Measurements from ENCODE around the gene TMEM244. TPM values are rescaled to one million over a fixed set of nuclear protein-coding genes. Genes with fewer than 3 reads are reported as not detected.

TMEM244 gene
- total and polyA plus RNA-seq, 2 donors (not counting 3 experiments of a cell fraction or from before 2014, with no cell fraction given), result not detected

DNA sequence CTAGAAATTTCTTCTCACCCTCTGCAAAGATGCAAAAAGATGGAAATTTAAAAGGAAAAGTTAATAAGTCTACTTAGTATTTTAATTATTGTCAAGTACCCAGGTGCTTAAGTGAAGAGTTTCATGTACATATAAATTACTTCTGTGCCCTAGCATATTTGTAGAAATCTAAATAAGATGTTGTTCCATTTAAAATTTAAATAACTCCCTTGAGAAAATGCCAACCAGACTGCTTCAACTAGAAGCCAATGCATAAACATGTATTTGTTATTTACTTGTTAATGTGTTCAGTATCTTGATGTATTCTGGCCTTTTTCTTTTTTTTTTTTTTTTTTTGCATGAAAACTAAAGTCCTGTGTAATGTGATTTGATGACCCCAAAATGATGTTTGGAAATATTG is 6.3 kb upstream of the TMEM244 start:
- ChIA-PET POLR2A (no interaction called here), CTCF (no interaction called here)
- Histone ChIP-seq H3K4me2 (ENCODE audit: insufficient read depth, low read length) (no peak overlapping the region), H3K9ac (replicated peaks; ENCODE audit: extremely low read depth, insufficient read depth, low read length) (no peak overlapping the region), H3K36me3 (ENCODE audit: control insufficient read depth in 2 of 2, extremely low read depth in 1 of 2, insufficient read depth in 2 of 2, low read length in 2 of 2) (no peaks in the 10 kb centered on the region), H2AFZ (ENCODE audit: low read depth, low read length) (no peak overlapping the region), H3K4me3 (replicated peaks in 1 of 3; ENCODE audit: insufficient read depth in 1 of 3, low read depth in 1 of 3, low read length in 3 of 3) (no peak overlapping the region), H3K27ac (ENCODE audit: insufficient read depth, low read depth, low read length) (no peak overlapping the region), H3K27me3 (ENCODE audit: control insufficient read depth in 2 of 2, insufficient read depth in 2 of 2, low read length in 2 of 2) (peaks cover 2 to 3% of the 10 kb centered on the region in 2 experiments), H3K79me2 (ENCODE audit: control insufficient read depth, insufficient read depth, low read length) (no peaks in the 10 kb centered on the region), H3K9me1 (replicated peaks; ENCODE audit: control insufficient read depth, extremely low read depth, insufficient read depth, low read length) (no peaks in the 10 kb centered on the region), H3K4me1 (ENCODE audit: control insufficient read depth, extremely low read depth, insufficient read depth, low read length) (no peaks in the 10 kb centered on the region), H3K9me3 (replicated peaks; ENCODE audit: control insufficient read depth, insufficient read depth, low read length) (no peaks in the 10 kb centered on the region), H4K20me1 (replicated peaks; ENCODE audit: control insufficient read depth, extremely low read depth, insufficient read depth, low read length) (no peaks in the 10 kb centered on the region)
- TF ChIP-seq EZH2 (IDR thresholded peaks at IDR 0.05; ENCODE audit: borderline replicate concordance, low read depth, low read length, severe bottlenecking) (no peak), POLR2A (IDR thresholded peaks at IDR 0.05; ENCODE audit: low read depth, low read length) (no peak), GATA2 (IDR thresholded peaks at IDR 0.05; ENCODE audit: insufficient read depth, insufficient read length, low read depth, low read length) (no peak), FOS (IDR thresholded peaks at IDR 0.05; ENCODE audit: borderline replicate concordance, insufficient read depth, low read length) (no peak), MYC (IDR thresholded peaks at IDR 0.05; ENCODE audit: low read depth, low read length) (no peak), JUN (IDR thresholded peaks at IDR 0.05; ENCODE audit: borderline replicate concordance, insufficient read depth, insufficient read length, low read depth) (no peak), POLR2AphosphoS5 (IDR thresholded peaks at IDR 0.05; ENCODE audit: insufficient read depth, low read depth, low read length) (no peak)
- TF ChIP-seq, protein P1, sequence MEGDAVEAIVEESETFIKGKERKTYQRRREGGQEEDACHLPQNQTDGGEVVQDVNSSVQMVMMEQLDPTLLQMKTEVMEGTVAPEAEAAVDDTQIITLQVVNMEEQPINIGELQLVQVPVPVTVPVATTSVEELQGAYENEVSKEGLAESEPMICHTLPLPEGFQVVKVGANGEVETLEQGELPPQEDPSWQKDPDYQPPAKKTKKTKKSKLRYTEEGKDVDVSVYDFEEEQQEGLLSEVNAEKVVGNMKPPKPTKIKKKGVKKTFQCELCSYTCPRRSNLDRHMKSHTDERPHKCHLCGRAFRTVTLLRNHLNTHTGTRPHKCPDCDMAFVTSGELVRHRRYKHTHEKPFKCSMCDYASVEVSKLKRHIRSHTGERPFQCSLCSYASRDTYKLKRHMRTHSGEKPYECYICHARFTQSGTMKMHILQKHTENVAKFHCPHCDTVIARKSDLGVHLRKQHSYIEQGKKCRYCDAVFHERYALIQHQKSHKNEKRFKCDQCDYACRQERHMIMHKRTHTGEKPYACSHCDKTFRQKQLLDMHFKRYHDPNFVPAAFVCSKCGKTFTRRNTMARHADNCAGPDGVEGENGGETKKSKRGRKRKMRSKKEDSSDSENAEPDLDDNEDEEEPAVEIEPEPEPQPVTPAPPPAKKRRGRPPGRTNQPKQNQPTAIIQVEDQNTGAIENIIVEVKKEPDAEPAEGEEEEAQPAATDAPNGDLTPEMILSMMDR (IDR thresholded peaks at IDR 0.05; ENCODE audit: extremely low read depth in 1 of 2, insufficient read depth in 1 of 2, low read depth in 1 of 2, low read length in 2 of 2), result no peak
- TF ChIP-seq, protein P2, sequence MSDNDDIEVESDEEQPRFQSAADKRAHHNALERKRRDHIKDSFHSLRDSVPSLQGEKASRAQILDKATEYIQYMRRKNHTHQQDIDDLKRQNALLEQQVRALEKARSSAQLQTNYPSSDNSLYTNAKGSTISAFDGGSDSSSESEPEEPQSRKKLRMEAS (IDR thresholded peaks at IDR 0.05; ENCODE audit: insufficient read depth, insufficient read length), result no peak
- FAIRE-seq (no peak), DNase-seq (ENCODE audit: low read depth, low spot score) (no peak)
- intact Hi-C loops (cut with micrococcal nuclease), result no loop called here
- BruUV-seq (replicated peaks), result no TSS peak
- dilution Hi-C loops (cut with MboI; ENCODE audit: extremely low pct_ligation_motif_present, low sequenced_read_pairs), result no loop called here

Measured in endothelial cell of umbilical vein (primary cell).